A549 treated with DMSO at 1 μM for 4 hours (cell line): ENCODE measurements around the gene GLTPD2. TPM values are rescaled to one million over a fixed set of nuclear protein-coding genes. Genes with fewer than 3 reads are reported as not detected.

Source experiments
- total RNA-seq: library from RNA; stranded (reverse); fragments of 200-300 nt; extraction: Qiagen RNA extraction; gene quantifications from 5 replicates; pipeline ENCODE4 v1.2.3, GENCODE V29; 2022; ENCODE audit warnings: low read depth

Gene GLTPD2
- total RNA-seq: not detected in 5 replicates

DNA sequence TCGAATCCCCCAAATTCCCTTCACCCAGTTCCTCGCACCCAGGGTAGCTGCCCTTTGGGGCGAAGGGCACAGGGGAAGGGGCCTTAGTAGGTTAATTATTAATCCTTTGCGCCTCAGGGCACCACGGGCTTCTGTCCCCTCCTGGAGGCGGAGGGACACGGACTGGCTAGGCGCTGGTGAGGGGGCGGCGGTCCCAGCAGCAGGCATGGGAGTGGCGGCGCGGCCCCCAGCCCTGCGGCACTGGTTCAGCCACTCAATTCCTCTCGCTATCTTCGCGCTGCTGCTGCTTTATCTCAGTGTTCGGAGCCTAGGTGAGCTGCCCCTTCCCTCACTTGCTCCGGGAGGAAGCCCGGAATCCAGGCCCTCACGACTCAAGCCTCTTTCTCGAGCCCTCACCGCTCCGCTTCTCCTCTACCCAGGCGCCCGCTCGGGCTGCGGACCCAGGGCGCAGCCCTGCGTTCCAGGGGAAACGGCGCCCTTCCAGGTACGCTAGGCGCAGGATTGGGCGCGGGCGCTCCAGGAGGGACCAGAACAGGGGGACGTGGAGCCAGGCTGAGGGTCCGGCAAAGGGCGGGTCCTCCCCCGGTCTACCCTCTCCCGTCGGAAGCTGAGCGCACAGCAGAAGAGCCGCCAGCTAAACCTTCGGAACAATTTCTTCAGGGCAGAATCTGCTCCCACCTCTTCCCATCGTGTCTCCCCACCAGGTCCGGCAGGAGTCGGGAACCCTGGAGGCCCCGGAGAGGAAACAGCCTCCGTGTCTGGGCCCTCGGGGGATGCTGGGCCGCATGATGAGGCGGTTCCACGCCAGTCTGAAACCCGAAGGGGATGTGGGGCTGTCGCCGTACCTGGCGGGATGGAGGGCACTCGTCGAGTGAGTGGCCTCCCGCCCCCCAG, at the start of gene GLTPD2:
Gene GLTPD2 (plus strand): TSS at position 158 of the 894 bp plus-strand sequence. CDS start 48 bp downstream, at position 206.

DNA sequence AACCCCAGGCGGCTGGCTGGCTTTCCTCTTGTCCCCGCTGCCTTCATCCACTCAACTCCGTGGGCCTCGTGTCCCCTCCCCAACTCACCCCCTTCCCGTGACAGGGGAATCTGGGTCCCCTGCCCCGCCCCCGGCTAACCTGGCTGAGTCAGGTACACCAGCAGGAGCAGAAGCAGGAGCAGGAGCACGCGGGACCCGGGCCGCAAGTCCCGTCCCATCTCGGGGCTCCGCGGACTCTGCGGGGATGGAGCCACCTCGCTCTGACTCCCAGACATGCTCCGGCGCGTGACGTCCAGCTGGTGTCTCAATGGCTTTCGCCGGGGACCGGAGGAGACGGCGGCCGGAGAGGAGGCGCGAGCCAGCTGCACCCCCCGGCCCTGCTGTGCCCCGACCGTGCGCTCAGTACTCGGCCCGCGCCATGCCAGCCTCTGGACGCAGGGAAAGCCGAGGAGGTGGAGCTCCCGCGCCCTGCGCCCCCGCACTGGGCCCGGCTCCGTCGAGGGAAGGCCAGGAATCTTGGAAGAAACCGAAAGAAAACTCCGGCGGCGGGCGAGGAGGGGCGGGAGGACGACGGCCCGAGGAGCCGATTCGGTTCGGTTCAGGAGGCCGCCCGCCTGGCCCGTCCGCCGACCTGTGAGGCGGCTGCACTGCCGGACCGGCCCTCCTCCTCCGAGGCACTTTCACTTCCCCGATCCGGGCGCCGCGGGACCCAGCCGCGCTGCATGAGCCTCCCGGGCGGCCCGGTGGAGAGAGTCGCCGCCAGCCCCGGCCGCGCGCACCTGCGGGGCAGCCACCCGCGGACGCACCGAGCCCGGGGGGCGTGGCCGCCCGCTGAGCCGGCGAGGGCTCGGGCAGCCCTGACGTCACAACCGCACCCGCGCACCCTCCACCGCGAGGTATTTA, 49.4 kb upstream of the GLTPD2 start, which contains the start of the genes CXCL16 and ZMYND15:
Gene CXCL16 (minus strand): TSS at position 807 of the 903 bp plus-strand sequence. CDS start 589 bp downstream, at position 218.
Gene ZMYND15 (plus strand): TSS at position 712 of the 903 bp plus-strand sequence. CDS start 716 bp downstream, outside the sequence.

DNA sequence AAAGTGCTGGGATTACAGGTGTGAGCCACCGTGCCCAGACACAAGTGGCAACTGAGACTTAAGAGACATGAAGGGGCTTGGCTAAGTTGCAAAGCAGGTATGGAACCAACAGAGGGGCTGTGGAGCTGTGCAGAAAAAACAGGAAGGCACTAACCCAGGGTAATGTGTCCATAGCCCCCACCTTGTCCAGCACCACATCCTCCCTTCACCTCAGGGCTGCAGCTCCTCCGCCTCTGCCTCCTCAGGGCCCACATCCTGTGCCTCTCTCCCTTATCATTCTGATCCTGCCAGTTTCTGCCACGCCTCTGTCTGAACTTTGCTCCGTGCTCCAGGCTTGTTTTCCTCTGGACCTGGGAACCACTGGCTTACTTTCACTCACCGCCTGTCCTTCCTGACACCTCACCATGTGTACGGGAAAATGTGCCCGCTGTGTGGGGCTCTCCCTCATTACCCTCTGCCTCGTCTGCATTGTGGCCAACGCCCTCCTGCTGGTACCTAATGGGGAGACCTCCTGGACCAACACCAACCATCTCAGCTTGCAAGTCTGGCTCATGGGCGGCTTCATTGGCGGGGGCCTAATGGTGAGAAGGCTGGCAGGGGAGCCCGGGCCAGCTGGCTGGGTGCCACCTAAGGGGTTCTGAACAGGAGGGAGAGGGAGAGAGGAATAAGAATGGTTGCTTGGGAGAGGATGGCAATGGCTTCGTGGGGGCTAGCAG, 17.1 kb upstream of the GLTPD2 start, which contains the start of gene TM4SF5:
Gene TM4SF5 (plus strand): TSS at position 368 of the 716 bp plus-strand sequence. CDS start 37 bp downstream, at position 405.

DNA sequence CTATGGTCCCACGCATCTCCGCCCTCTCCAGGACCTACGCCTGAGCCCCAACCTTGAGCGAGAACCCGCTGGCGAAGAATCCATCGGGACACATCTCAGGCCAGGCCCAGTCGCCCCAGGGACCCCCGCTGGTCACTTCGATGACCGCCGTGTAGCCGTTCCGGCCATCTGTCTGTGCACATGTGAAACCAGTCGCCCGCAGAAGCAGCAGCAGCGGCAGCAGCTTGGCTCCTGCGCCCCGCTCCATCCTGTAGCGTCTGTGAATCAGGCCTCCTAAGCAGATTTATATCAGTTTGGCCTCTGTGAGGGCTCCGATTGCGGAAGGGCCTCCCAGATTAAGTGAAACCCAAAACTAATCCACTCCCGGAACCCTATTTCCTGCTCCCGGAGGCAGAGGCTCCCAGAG, 2.7 kb upstream of the GLTPD2 start, which contains the start of gene VMO1:
Gene VMO1 (minus strand): TSS at position 259 of the 406 bp plus-strand sequence. CDS start 12 bp downstream, at position 247.

DNA sequence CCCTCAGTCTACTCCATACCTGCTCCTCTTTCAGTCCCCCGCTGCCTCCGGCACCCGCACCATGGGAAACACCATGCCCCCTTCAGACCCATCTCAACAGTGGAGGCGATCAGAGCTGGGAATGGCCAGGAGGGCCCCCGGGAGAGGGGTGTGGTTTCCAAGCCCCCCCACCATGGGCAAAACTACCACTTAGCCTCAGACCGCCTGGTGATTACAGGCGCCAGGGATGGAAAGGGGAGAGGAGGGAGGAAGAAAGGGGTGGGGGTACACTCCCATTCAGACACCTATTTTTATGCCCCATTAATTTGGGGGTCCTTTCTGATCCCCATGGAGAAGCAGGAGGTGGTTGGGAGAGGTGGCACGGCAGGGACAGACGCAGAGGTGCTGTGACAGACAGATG, 13.5 kb downstream of the GLTPD2 start, which contains the start of gene C17orf114:
Gene C17orf114 (minus strand): TSS at position 101 of the 400 bp plus-strand sequence.

DNA sequence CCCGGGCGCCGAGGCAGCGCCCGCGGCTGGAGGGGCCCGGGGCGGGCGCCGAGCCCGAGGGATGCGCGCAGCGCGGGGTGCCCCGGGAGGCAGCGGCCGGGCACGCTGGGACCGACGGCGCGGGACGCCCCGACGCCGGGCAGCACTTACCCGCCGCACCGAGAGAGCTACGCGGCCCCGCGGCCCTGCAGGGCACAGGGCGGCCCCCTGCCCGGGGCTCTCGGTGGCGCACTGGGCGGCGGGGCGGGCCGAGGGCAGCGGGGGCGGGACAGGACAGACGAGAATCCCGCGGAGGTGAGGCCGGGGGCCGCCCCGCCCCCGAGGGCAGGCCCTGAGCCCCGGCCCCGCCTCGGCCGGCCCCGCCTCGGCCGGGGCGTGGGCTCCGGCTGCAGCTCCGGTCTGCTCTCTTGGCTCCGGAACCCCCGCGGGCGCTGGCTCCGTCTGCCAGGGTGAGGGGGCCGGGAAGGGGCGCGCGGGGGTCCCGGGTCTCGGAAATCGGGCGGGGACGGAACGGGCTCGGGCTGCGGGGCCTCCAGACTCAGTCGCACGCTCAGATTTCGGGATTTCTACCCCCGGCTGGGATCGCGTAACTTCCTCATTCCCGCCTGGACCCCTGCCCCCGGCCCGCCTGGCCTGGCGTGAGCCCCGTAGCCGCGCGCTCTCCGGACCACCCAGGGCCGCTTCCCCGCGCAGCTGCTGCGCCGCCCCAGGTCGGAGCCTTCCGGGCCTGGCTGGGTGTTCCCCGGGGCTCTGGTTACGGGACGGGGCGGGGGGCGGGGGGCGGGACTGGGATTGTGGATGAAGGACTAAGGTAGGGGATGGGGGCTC, 18.2 kb downstream of the GLTPD2 start, which contains the start of gene PLD2:
Gene PLD2 (plus strand): TSS at position 376 of the 828 bp plus-strand sequence. CDS start 621 bp downstream, outside the sequence.

DNA sequence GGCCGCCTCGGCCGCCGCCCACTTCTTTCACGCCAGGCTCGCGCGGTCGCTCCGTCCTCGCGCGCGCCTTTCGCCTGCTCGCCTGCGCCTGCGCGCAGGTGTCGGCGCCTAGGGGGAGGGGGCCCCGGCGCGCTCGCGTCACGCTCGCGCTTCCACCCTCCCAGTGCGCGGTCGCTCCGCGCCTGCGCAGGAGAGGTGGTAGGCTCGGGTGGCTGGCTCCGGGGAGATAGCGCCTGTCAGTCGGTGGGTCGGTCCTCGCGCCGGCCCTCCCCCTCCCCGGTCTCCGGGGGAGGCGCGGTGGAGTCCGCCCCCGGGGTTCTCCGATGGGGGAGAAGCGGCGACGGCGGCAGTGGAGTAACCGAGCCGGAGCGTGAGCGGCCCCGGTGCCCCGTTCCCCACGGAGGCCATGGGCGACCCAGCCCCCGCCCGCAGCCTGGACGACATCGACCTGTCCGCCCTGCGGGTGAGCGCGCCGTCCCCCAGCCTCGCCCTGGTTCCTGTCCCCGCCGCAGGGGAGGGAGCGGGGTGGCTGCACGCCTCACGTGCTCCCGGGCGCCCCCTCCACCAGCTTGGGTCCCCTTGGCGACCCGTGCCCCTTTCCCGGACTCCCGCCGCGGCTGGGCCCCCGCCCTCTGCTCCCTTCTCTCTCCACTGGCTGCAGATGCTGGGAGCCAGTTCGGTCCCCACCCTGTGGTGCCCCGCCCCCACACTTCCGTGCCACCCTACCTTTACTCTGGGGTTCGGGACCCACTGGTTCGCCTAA, 44.6 kb downstream of the GLTPD2 start, which contains the start of gene MINK1:
Gene MINK1 (plus strand): TSS at position 163 of the 763 bp plus-strand sequence. CDS start 244 bp downstream, at position 407.

Other genes with a start within 250 kb of the GLTPD2 start
- 101 to 127 TPM (median 114 TPM) in 5 replicates for gene MYBBP1A, start 233.6 kb upstream of the GLTPD2 start, total RNA-seq
- 0.08 TPM in 1 of 5 replicates, not detected in the others for gene GGT6, start 228.4 kb upstream of the GLTPD2 start, total RNA-seq
- 0.21 to 1.9 TPM (median 1.0 TPM) in 5 replicates for gene SMTNL2, start 204.4 kb upstream of the GLTPD2 start, total RNA-seq
- 0.06 to 0.14 TPM (median 0.10 TPM) in 4 of 5 replicates, not detected in the other for gene ALOX15, start 147.3 kb upstream of the GLTPD2 start, total RNA-seq
- 68.7 to 88.2 TPM (median 76.7 TPM) in 5 replicates for gene PELP1, start 84.8 kb upstream of the GLTPD2 start, total RNA-seq
- gene ARRB2, start 78.3 kb upstream of the GLTPD2 start, total RNA-seq: 51.9 to 68.9 TPM (median 63.3 TPM) in 5 replicates
- 40.9 to 46.9 TPM (median 43.8 TPM) in 5 replicates for gene MED11, start 57.5 kb upstream of the GLTPD2 start, total RNA-seq
- 0.41 to 0.86 TPM (median 0.60 TPM) in 5 replicates for gene ZMYND15, start 49.1 kb upstream of the GLTPD2 start, total RNA-seq
- 15.0 to 20.2 TPM (median 18.3 TPM) in 5 replicates for gene CXCL16, start 49.0 kb upstream of the GLTPD2 start, total RNA-seq
- 0.31 to 1.2 TPM (median 0.64 TPM) in 5 replicates for gene TM4SF5, start 17.1 kb upstream of the GLTPD2 start, total RNA-seq
- 0.47 to 1.5 TPM (median 1.3 TPM) in 4 of 5 replicates, not detected in the other for gene VMO1, start 2.6 kb upstream of the GLTPD2 start, total RNA-seq
- 443 to 508 TPM (median 482 TPM) in 5 replicates for gene PSMB6, start 7.2 kb downstream of the GLTPD2 start, total RNA-seq
- 20.0 to 27.5 TPM (median 25.1 TPM) in 5 replicates for gene PLD2, start 18.2 kb downstream of the GLTPD2 start, total RNA-seq
- gene MINK1, start 44.4 kb downstream of the GLTPD2 start, total RNA-seq: 49.3 to 64.6 TPM (median 56.6 TPM) in 5 replicates
- gene C17orf107, start 110.6 kb downstream of the GLTPD2 start, total RNA-seq: 0.17 to 0.29 TPM (median 0.28 TPM) in 5 replicates
- 0.07 to 0.21 TPM (median 0.08 TPM) in 4 of 5 replicates, not detected in the other for gene CHRNE, start 114.1 kb downstream of the GLTPD2 start, total RNA-seq
- gene GP1BA, start 143.3 kb downstream of the GLTPD2 start, total RNA-seq: not detected in 5 replicates
- gene SLC25A11, start 151.1 kb downstream of the GLTPD2 start, total RNA-seq: 65.3 to 82.3 TPM (median 72.2 TPM) in 5 replicates
- gene RNF167, start 151.3 kb downstream of the GLTPD2 start, total RNA-seq: 93.0 to 144 TPM (median 121 TPM) in 5 replicates
- 2,001 to 2,972 TPM (median 2,479 TPM) in 5 replicates for gene PFN1, start 159.6 kb downstream of the GLTPD2 start, total RNA-seq
- gene ENO3, start 162.2 kb downstream of the GLTPD2 start, total RNA-seq: 51.2 to 61.4 TPM (median 55.7 TPM) in 5 replicates
- gene SPAG7, start 178.9 kb downstream of the GLTPD2 start, total RNA-seq: 69.9 to 87.4 TPM (median 71.4 TPM) in 5 replicates
- gene CAMTA2, start 198.7 kb downstream of the GLTPD2 start, total RNA-seq: 22.0 to 37.9 TPM (median 31.6 TPM) in 5 replicates
- gene INCA1, start 208.6 kb downstream of the GLTPD2 start, total RNA-seq: 1.3 to 2.0 TPM (median 1.5 TPM) in 5 replicates
- 98.9 to 125 TPM (median 114 TPM) in 5 replicates for gene KIF1C, start 209.0 kb downstream of the GLTPD2 start, total RNA-seq
- gene SLC52A1, start 246.5 kb downstream of the GLTPD2 start, total RNA-seq: 0.34 to 1.2 TPM (median 0.68 TPM) in 5 replicates